Smooth muscle cell of the pulmonary artery (primary cell): ENCODE measurements around the gene CCNY. TPM values are rescaled to one million over a fixed set of nuclear protein-coding genes. Genes with fewer than 3 reads are reported as not detected.

Source experiments
- total RNA-seq: library from RNA; depleted of rRNA; stranded (reverse); fragments of >200 nt; gene quantifications from 2 replicates; pipeline ENCODE4 v1.2.3, GENCODE V29; 2014

CCNY gene
- total RNA-seq = 54.4 and 70.3 TPM in 2 replicates

DNA sequence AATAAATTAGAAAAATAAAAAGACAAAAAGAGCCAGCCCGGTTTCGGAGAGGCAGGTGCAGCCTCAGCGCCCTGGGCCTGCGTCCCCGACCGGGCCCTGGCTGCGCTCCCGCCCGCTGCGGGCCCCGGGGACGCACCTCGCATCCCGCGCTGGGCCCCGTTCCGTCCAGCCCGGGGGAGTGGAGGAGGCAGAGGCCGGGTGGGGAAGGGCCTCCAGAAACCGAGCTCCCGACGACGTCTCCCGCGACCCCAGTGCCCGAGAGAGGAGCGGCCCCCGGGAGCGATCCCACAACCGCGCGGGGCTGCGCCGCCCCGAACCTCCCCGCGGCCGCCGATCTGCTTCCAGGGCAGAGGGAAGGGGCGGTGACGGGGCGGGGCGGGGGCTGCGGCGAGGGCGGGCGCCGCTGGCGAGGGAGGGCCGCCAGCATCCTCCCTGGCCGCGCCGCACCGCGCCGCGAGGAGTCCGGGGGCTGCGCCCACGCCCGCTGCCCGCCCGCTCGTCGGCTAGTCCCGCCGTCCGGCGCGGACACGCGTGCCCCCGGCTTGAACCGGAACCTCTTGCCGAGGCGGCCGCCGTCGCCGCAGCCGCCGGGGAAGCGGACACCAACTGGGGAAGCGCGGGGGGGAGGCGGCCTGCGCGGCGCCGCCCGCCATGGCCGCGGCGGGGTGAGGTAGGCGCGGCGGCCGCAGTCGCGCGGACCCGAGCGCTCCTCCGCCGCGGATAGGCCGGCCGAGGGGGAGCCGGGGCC lies at the start of gene CCNY:
TSS of gene CCNY (plus strand) at position 426 of the 748 bp plus-strand sequence. CDS start 545 bp downstream, outside the sequence.

DNA sequence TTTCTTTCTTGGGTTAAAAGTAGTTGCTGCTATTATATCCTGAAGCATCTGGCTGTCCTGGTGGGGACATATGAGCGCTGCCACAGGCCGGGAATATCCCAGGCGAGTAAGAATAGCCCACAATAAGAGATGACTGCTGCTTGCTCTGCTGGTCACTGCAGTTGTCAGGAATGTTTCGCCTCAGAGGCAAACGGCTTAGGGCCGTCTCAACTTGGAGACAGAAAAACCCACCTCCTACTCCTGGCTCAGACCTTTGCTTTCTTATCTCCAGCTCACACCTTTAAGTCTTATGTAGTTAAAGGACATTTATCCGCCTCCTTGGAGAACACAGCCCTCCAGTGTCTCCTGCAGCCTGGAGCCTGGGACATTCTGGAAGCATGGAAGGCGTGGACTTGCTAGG lies 268.9 kb downstream of the CCNY start, which contains the start of gene GJD4:
TSS of gene GJD4 (plus strand) at position 151 of the 400 bp plus-strand sequence. CDS start at position 378, 227 bp downstream.

Other genes starting within 250 kb of the CCNY start
- gene CUL2, start 246.2 kb upstream of the CCNY start, total RNA-seq = 38.7 and 41.1 TPM in 2 replicates
- 21.3 and 28.7 TPM in 2 replicates for gene CREM, start 209.7 kb upstream of the CCNY start, total RNA-seq